ENCODE results near the gene HEXIM2. TPM values are rescaled to one million over a fixed set of nuclear protein-coding genes. Genes with fewer than 3 reads are reported as not detected.

The HEXIM2 gene
- total and polyA plus RNA-seq, 2 of the 13 experiments (the other 11 are each of a cell fraction or from before 2014, with no cell fraction given) = 27.1 to 32.4 TPM

- TF ChIP-seq ZNF335 (CRISPR knock-in tag; IDR thresholded peaks at IDR 0.05) (0 out of 2 replicates have a peak, but pooled peaks have one; percentile 6), AKAP8 (CRISPR knock-in tag; IDR thresholded peaks at IDR 0.05) (no peak), KAT2B (IDR thresholded peaks at IDR 0.05; ENCODE audit: borderline replicate concordance, low read depth, low read length) (no peak), HNF1B (CRISPR knock-in tag; IDR thresholded peaks at IDR 0.05) (peak; percentile 65; the same call in 1 of the 2 replicates), GZF1 (CRISPR knock-in tag; IDR thresholded peaks at IDR 0.05) (no peak), RFXANK (CRISPR knock-in tag; IDR thresholded peaks at IDR 0.05) (peak; percentile 22; the same call in 1 of the 2 replicates), CHD2 (IDR thresholded peaks at IDR 0.05; ENCODE audit: low read depth, low read length) (peak; percentile 68; the same call in 1 of the 2 replicates), ZNF724P (CRISPR knock-in tag; IDR thresholded peaks at IDR 0.05; ENCODE audit: borderline replicate concordance) (no peak), IRF2 (CRISPR knock-in tag; IDR thresholded peaks at IDR 0.05) (peak; percentile 22; the same call in 1 of the 2 replicates), MIER2 (CRISPR knock-in tag; IDR thresholded peaks at IDR 0.05) (peak; percentile 67; the same call in 1 of the 2 replicates), AGO2 (optimal IDR thresholded peaks at IDR 0.05; ENCODE audit: low read depth, low read length) (peak; percentile 80), EZH2 (conservative IDR thresholded peaks at IDR 0.05; ENCODE audit: low read depth, low read length) (no peak), ARID2 (CRISPR knock-in tag; IDR thresholded peaks at IDR 0.05; ENCODE audit: borderline replicate concordance) (peak; percentile 47), MAZ (IDR thresholded peaks at IDR 0.05; ENCODE audit: borderline replicate concordance, low read depth, low read length) (peak; percentile 95), MAZ (CRISPR knock-in tag; IDR thresholded peaks at IDR 0.05; ENCODE audit: low read depth) (peak; percentile 86), CHD4 (IDR thresholded peaks at IDR 0.05; ENCODE audit: borderline replicate concordance, low read length) (peak; percentile 91), ZNF180 (CRISPR knock-in tag; IDR thresholded peaks at IDR 0.05; ENCODE audit: borderline replicate concordance, low read depth) (peak; percentile 36; the same call in 1 of the 2 replicates), ZNF839 (CRISPR knock-in tag; IDR thresholded peaks at IDR 0.05; ENCODE audit: borderline replicate concordance) (0 out of 2 replicates have a peak, but pooled peaks have one; percentile 57), NR3C1 (CRISPR knock-in tag; IDR thresholded peaks at IDR 0.05) (no peak), RARA (CRISPR knock-in tag; IDR thresholded peaks at IDR 0.05) (peak; percentile 63; the same call in 1 of the 2 replicates), PAWR (CRISPR knock-in tag; IDR thresholded peaks at IDR 0.05; ENCODE audit: borderline replicate concordance) (no peak; the same call in 1 of the 2 replicates), ZC3H13 (CRISPR knock-in tag; IDR thresholded peaks at IDR 0.05) (0 out of 2 replicates have a peak, but pooled peaks have one; percentile 45), ZNF629 (CRISPR knock-in tag; conservative IDR thresholded peaks at IDR 0.05) (0 out of 2 replicates have a peak, but pooled peaks have one; percentile 9), SSRP1 (CRISPR knock-in tag; IDR thresholded peaks at IDR 0.05) (peak; percentile 46; the same call in 1 of the 2 replicates), MIXL1 (CRISPR knock-in tag; IDR thresholded peaks at IDR 0.05) (peak; percentile 23)
- TF ChIP-seq, protein P1, sequence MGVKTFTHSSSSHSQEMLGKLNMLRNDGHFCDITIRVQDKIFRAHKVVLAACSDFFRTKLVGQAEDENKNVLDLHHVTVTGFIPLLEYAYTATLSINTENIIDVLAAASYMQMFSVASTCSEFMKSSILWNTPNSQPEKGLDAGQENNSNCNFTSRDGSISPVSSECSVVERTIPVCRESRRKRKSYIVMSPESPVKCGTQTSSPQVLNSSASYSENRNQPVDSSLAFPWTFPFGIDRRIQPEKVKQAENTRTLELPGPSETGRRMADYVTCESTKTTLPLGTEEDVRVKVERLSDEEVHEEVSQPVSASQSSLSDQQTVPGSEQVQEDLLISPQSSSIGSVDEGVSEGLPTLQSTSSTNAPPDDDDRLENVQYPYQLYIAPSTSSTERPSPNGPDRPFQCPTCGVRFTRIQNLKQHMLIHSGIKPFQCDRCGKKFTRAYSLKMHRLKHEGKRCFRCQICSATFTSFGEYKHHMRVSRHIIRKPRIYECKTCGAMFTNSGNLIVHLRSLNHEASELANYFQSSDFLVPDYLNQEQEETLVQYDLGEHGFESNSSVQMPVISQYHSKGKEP (CRISPR knock-in tag; IDR thresholded peaks at IDR 0.05) = no peak
- TF ChIP-seq, protein P2, sequence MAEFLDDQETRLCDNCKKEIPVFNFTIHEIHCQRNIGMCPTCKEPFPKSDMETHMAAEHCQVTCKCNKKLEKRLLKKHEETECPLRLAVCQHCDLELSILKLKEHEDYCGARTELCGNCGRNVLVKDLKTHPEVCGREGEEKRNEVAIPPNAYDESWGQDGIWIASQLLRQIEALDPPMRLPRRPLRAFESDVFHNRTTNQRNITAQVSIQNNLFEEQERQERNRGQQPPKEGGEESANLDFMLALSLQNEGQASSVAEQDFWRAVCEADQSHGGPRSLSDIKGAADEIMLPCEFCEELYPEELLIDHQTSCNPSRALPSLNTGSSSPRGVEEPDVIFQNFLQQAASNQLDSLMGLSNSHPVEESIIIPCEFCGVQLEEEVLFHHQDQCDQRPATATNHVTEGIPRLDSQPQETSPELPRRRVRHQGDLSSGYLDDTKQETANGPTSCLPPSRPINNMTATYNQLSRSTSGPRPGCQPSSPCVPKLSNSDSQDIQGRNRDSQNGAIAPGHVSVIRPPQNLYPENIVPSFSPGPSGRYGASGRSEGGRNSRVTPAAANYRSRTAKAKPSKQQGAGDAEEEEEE (CRISPR knock-in tag; IDR thresholded peaks at IDR 0.05; ENCODE audit: borderline replicate concordance) = peak; percentile 4; the same call in 1 of the 2 replicates
These were observed 12.5 kb upstream of the HEXIM2 start (continued) for GRCh38 chr17:45149037-45149668.
